ENCODE results near the gene ERBB4. TPM values are rescaled to one million over a fixed set of nuclear protein-coding genes. Genes with fewer than 3 reads are reported as not detected.

ERBB4 gene
- total RNA-seq, 1 donor from 2014 or later = 2.2 TPM

- no peak for TF ChIP-seq CTCF (conservative IDR thresholded peaks at IDR 0.05; ENCODE audit: low read depth, low read length)
- no peak overlapping the region for H3K4me3 ChIP-seq (ENCODE audit: low read depth, low read length)
- no peak for DNase-seq (ENCODE audit: low read depth)
Observed at GRCh38 chr2:212547716-212548454, 9.3 kb upstream of the ERBB4 start.

GRCh38 chr2:212546669-212547068 is 8.1 kb upstream of the ERBB4 start:
- no peak overlapping the region for H3K4me3 ChIP-seq (ENCODE audit: low read depth, low read length)
- DNase-seq (ENCODE audit: low read depth) = no peak
- TF ChIP-seq CTCF (conservative IDR thresholded peaks at IDR 0.05; ENCODE audit: low read depth, low read length) = no peak

- no peak overlapping the region for H3K4me3 ChIP-seq (ENCODE audit: low read depth, low read length)
- no peak for DNase-seq (ENCODE audit: low read depth)
- no peak for TF ChIP-seq CTCF (conservative IDR thresholded peaks at IDR 0.05; ENCODE audit: low read depth, low read length)
Observed at GRCh38 chr2:212540341-212540740, 1.7 kb upstream of the ERBB4 start.

- H3K4me3 ChIP-seq (ENCODE audit: low read depth, low read length) = peak overlapping the region; percentile 61
- no peak for DNase-seq (ENCODE audit: low read depth)
- no peak for TF ChIP-seq CTCF (conservative IDR thresholded peaks at IDR 0.05; ENCODE audit: low read depth, low read length)
Observed at GRCh38 chr2:212539072-212539880, 674 bp upstream of the ERBB4 start.

GRCh38 chr2:212537726-212538304 is 787 bp downstream of the ERBB4 start:
- H3K4me3 ChIP-seq (ENCODE audit: low read depth, low read length) = peak overlapping the region; percentile 61
- no peak for DNase-seq (ENCODE audit: low read depth)
- no peak for TF ChIP-seq CTCF (conservative IDR thresholded peaks at IDR 0.05; ENCODE audit: low read depth, low read length)

GRCh38 chr2:212536817-212537725 is 1.5 kb downstream of the ERBB4 start:
- DNase-seq (ENCODE audit: low read depth) = no peak
- H3K4me3 ChIP-seq (ENCODE audit: low read depth, low read length) = peak overlapping the region; percentile 61
- TF ChIP-seq CTCF (conservative IDR thresholded peaks at IDR 0.05; ENCODE audit: low read depth, low read length) = no peak
